DMS79 (cell line): ENCODE results near the gene MCHR2.

Experiments used
- DNase-seq: peaks from one replicate; lab custom pipeline; 2025; lab: John Stamatoyannopoulos, UW

Gene MCHR2

DNA sequence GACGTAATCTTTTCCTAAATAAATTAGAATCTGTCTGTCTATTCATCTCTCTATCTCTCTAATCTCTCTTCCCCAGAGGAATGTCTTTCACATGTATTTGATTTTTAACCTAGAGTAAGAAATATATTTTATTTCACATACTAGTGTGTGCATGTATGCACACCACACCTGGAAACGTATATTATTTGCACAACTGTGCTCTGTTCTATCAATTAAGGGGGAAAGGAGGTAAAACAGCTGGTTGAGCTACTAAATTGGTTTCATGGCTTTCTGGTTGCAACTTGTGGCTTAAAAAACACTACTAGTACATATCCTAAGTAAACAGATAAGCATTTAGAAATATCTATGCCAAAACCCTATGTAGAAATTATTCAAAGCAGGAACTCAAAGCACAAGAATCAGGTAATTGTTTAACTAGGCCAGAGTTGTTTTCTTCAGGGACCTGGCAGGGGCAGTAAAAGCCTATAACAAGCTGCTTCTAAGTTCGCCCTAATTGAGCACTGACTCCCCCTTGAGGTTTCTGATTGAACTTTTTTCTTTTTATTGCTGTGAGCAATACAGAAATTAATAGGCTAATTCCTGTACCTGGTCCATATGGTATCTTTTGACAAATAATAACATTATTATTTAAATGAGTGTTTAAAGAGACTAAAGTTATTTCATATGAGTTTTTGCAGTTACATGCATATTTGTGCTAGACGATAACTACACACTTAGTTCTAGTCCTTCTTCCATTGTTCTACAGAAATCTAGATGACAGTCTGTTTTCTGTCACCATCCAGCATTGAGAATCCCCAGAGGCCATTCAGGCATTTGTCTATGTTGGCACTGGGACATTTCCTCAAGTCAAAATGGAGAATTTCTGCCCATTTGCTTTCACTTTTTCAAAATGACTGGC, 88.6 kb downstream of the MCHR2 start:
- no peak for DNase-seq

DNA sequence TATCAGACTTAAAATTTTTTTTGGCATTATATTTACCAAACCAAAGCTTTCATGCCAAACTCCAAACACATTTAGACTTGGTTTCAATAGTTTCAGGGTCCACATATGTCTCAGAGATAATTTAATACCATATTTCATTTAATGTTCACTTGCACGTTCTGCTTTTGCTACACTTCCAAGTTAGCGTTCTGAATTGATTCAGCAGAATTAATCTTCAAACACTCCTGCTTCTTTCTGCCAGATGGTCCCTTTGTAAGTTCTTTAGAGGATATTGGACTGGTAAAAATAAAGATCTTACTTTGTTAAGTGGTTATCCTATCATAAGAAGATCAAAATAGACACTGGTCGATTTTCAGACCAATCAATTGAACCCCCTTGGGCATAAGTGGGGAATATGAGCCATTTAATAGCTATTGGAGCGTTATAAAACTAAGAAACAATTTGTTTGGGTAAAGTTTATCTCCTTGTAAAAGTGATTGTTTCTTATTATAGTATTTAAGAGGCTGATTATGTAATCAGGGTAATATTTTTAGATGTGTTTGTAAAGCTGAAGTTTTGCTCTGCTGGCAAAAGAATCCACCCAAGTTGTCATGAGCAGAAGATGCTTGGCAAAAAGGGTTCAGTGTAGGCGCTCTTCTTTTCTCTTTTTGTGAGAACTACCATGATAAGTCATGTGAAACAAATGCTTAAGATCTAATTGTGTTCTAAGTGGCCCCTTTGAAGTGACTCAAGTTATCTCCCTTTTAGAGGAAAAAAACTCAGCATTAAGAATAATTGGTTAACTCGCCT, 92.2 kb downstream of the MCHR2 start:
- no peak for DNase-seq

DNA sequence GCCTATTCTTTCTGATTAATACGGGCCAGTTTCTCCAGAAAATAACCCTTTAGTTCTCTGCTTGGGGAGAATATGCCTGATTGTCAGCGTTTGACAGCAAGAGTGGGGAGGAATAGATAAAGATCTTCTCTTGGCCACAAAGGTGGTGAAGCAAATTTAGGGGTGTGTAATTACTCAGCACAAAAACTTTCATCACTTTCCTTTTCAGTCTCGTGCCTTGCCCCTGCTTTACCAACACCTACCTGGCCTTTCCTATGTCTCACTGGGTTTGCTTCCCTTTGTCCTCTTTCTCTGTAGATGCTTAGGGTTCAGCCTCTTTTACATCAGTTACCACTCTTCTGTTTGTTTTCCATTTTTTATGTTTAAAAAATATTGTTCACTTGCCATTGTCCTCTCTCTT, 99.2 kb downstream of the MCHR2 start:
- no peak for DNase-seq

DNA sequence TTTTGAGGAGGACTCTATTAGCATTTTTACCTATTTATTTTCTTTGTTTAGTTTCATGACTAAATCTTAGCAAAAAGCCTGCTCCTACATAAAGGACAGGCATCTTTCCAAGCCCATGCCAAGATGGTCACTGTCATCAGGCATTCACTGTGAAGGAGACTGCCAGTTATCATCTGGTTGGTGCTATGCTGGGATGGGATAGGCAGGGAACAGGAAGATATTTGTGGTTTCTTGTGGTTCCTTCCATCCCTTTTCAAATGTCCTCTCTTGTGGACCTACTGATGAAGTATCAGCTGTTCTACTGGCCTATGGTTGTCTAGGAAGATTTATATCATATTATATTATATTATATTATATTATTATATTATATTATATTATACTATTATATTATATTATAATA, 107.0 kb downstream of the MCHR2 start:
- no peak for DNase-seq

- DNase-seq: no peak
These were observed 109.0 kb downstream of the MCHR2 start for GRCh38 chr6:99885051-99885450.

GRCh38 chr6:99882128-99882702, 111.8 kb downstream of the MCHR2 start:
- DNase-seq: no peak

DNA sequence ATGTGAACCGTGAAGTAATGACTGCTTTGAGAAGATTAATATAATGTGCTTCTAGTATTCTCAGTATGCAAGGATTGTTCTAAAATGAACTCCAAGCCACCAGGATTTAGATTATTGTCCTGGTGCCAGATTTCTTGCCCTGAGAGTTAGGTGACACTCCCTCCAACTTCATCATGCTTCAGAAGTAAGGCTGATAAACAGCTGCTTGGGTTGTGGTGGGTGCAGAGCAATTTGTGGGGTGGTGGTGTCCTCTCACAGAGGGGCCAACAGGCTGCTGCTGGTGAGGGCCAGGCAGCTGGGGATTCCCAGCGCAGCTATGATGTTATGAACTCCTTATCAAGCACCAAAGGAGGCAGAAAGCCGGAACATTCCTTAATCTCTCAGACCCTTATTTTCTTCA, 114.6 kb downstream of the MCHR2 start:
- DNase-seq: no peak

- no peak for DNase-seq
These were observed 119.0 kb downstream of the MCHR2 start for GRCh38 chr6:99875068-99875467.

GRCh38 chr6:99873084-99873483, 120.9 kb downstream of the MCHR2 start:
- no peak for DNase-seq

GRCh38 chr6:99871641-99872040, 122.4 kb downstream of the MCHR2 start:
- no peak for DNase-seq
